ENCODE results near the gene KIFC3. TPM values are rescaled to one million over a fixed set of nuclear protein-coding genes. Genes with fewer than 3 reads are reported as not detected.

Gene KIFC3
- total and polyA plus RNA-seq, 2 of the 13 experiments (the other 11 are each of a cell fraction or from before 2014, with no cell fraction given) = 42.1 to 45.3 TPM

GRCh38 chr16:57826706-57827625 lies 24.7 kb upstream of the KIFC3 start (continued):
- TF ChIP-seq ATF7-NPFF (CRISPR knock-in tag; IDR thresholded peaks at IDR 0.05; ENCODE audit: low read depth) = peak; percentile 73; the same call in 1 of the 2 replicates
- TF ChIP-seq FLYWCH1 (CRISPR knock-in tag; IDR thresholded peaks at IDR 0.05) = no peak
- TF ChIP-seq, protein P1, sequence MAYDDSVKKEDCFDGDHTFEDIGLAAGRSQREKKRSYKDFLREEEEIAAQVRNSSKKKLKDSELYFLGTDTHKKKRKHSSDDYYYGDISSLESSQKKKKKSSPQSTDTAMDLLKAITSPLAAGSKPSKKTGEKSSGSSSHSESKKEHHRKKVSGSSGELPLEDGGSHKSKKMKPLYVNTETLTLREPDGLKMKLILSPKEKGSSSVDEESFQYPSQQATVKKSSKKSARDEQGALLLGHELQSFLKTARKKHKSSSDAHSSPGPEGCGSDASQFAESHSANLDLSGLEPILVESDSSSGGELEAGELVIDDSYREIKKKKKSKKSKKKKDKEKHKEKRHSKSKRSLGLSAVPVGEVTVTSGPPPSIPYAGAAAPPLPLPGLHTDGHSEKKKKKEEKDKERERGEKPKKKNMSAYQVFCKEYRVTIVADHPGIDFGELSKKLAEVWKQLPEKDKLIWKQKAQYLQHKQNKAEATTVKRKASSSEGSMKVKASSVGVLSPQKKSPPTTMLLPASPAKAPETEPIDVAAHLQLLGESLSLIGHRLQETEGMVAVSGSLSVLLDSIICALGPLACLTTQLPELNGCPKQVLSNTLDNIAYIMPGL (CRISPR knock-in tag; IDR thresholded peaks at IDR 0.05; ENCODE audit: borderline replicate concordance in 1 of 2, low read depth in 1 of 2) = peak; percentile 32 to 81; a peak in 3 of 4 replicates
- TF ChIP-seq, protein P2, sequence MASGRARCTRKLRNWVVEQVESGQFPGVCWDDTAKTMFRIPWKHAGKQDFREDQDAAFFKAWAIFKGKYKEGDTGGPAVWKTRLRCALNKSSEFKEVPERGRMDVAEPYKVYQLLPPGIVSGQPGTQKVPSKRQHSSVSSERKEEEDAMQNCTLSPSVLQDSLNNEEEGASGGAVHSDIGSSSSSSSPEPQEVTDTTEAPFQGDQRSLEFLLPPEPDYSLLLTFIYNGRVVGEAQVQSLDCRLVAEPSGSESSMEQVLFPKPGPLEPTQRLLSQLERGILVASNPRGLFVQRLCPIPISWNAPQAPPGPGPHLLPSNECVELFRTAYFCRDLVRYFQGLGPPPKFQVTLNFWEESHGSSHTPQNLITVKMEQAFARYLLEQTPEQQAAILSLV (CRISPR knock-in tag; IDR thresholded peaks at IDR 0.05; ENCODE audit: borderline replicate concordance) = peak; percentile 88
- peak; percentile 41; the same call in 1 of the 2 replicates for TF ChIP-seq ZFP90 (CRISPR knock-in tag; IDR thresholded peaks at IDR 0.05; ENCODE audit: borderline replicate concordance)
- TF ChIP-seq, protein P3, sequence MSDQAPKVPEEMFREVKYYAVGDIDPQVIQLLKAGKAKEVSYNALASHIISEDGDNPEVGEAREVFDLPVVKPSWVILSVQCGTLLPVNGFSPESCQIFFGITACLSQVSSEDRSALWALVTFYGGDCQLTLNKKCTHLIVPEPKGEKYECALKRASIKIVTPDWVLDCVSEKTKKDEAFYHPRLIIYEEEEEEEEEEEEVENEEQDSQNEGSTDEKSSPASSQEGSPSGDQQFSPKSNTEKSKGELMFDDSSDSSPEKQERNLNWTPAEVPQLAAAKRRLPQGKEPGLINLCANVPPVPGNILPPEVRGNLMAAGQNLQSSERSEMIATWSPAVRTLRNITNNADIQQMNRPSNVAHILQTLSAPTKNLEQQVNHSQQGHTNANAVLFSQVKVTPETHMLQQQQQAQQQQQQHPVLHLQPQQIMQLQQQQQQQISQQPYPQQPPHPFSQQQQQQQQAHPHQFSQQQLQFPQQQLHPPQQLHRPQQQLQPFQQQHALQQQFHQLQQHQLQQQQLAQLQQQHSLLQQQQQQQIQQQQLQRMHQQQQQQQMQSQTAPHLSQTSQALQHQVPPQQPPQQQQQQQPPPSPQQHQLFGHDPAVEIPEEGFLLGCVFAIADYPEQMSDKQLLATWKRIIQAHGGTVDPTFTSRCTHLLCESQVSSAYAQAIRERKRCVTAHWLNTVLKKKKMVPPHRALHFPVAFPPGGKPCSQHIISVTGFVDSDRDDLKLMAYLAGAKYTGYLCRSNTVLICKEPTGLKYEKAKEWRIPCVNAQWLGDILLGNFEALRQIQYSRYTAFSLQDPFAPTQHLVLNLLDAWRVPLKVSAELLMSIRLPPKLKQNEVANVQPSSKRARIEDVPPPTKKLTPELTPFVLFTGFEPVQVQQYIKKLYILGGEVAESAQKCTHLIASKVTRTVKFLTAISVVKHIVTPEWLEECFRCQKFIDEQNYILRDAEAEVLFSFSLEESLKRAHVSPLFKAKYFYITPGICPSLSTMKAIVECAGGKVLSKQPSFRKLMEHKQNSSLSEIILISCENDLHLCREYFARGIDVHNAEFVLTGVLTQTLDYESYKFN (CRISPR knock-in tag; conservative IDR thresholded peaks at IDR 0.05) = peak; percentile 84
- peak; percentile 83 for TF ChIP-seq HOXA3 (CRISPR knock-in tag; IDR thresholded peaks at IDR 0.05)
- TF ChIP-seq ZNF333 (CRISPR knock-in tag; IDR thresholded peaks at IDR 0.05; ENCODE audit: borderline replicate concordance) = peak; percentile 61; the same call in 1 of the 2 replicates
- no peak for TF ChIP-seq USF2 (IDR thresholded peaks at IDR 0.05; ENCODE audit: low read depth, low read length)
- 0 out of 2 replicates have a peak, but pooled peaks have one; percentile 45 for TF ChIP-seq USF2 (CRISPR knock-in tag; IDR thresholded peaks at IDR 0.05; ENCODE audit: borderline replicate concordance)
- peak; percentile 52; the same call in 1 of the 2 replicates for TF ChIP-seq SP4 (CRISPR knock-in tag; IDR thresholded peaks at IDR 0.05)
- TF ChIP-seq, protein P4, sequence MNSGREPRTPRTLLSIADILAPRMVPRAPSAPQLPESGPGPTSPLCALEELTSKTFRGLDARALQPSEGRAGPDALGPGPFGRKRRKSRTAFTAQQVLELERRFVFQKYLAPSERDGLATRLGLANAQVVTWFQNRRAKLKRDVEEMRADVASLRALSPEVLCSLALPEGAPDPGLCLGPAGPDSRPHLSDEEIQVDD (CRISPR knock-in tag; IDR thresholded peaks at IDR 0.05; ENCODE audit: borderline replicate concordance) = peak; percentile 71; the same call in 1 of the 2 replicates
- TF ChIP-seq SKI (IDR thresholded peaks at IDR 0.05; ENCODE audit: partially characterized antibody) = peak; percentile 99
- TF ChIP-seq TP53 (CRISPR knock-in tag; conservative IDR thresholded peaks at IDR 0.05) = no peak; the same call in 1 of the 2 replicates
- TF ChIP-seq GZF1 (CRISPR knock-in tag; IDR thresholded peaks at IDR 0.05) = peak; percentile 86; the same call in 1 of the 2 replicates
- no peak for TF ChIP-seq ZSCAN20 (CRISPR knock-in tag; IDR thresholded peaks at IDR 0.05; ENCODE audit: borderline replicate concordance)
- no peak; the same call in 1 of the 2 replicates for TF ChIP-seq ZNF619 (CRISPR knock-in tag; IDR thresholded peaks at IDR 0.05)
- TF ChIP-seq MXD4 (CRISPR knock-in tag; IDR thresholded peaks at IDR 0.05) = peak; percentile 88; the same call in 1 of the 2 replicates

Data from HepG2 (cell line).